Right lobe of liver (tissue), 6 donors: Measurements from ENCODE around the gene SOWAHA. TPM values are rescaled to one million over a fixed set of nuclear protein-coding genes. Genes with fewer than 3 reads are reported as not detected.

Experiments used
- ATAC-seq, 4 donors: fragments of 200-7000 bp; cut with Tn5 transposase; one replicate each; pipeline ENCODE4 v1.9.1; 2020; ENCODE audit warnings: mild to moderate bottlenecking in 4 of 4, moderate library complexity in 4 of 4
- DNase-seq, 3 donors: peaks; one replicate each; pipeline ENCODE4 v3.0.0-alpha.2; 2020
- H3K27ac ChIP-seq, 3 donors: fragments of 200-600 bp; one replicate each; pipeline ENCODE4 v1.8.0; 2022
- H3K27me3 ChIP-seq, 2 donors: fragments of 200-600 bp; one replicate each; pipeline ENCODE4 v1.8.0; 2022
- H3K36me3 ChIP-seq, 4 donors: fragments of 200-600 bp; sonication (generic) in 1 of 4; one replicate each; pipeline versions ENCODE4 v1.5.1 to v1.8.0; 2017 to 2022; ENCODE audit warnings: control low read depth in 1 of 4
- H3K4me1 ChIP-seq, 4 donors: fragments of 200-600 bp; sonication (generic) in 1 of 4; one replicate each; pipeline versions ENCODE4 v1.5.1 to v1.8.0; 2017 to 2022; ENCODE audit warnings: control low read depth in 1 of 4
- H3K4me3 ChIP-seq, 3 donors: fragments of 200-600 bp; one replicate each; pipeline ENCODE4 v1.8.0; 2022
- H3K9me3 ChIP-seq, 4 donors: fragments of 200-600 bp; sonication (generic) in 1 of 4; one replicate each; pipeline versions ENCODE4 v1.5.1 to v1.8.0; 2017 to 2022; ENCODE audit warnings: control low read depth in 1 of 4
- POLR2A ChIP-seq: fragments of 450-650 bp; IDR thresholded peaks from one replicate; pipeline ENCODE4 v1.6.1; 2017; ENCODE audit warnings: antibody characterized with exemption, mild to moderate bottlenecking
- WGBS: methylation state at CpG from one replicate; pipeline ENCODE4 v1.1.6; 2018; ENCODE audit warnings: low coverage, low lambda C conversion rate; ENCODE audit not compliant: insufficient coverage; ENCODE audit errors: missing lambda C conversion rate; 5-methylcytosine and 5-hydroxymethylcytosine counted together
- intact Hi-C, 2 donors: fragments of 100-400 bp; cut with DNase I; formaldehyde crosslinking; loops; one replicate each; pipeline versions ENCODE4 v1.11.2 to v1.14.1; 2022
- total RNA-seq, 6 experiments: library from RNA; depleted of rRNA in 2 of 6; stranded (reverse); fragments of >200 nt in 2 of 6; fragmentation: NEBNext Ultra II Directional in 3 of 6; extraction: Animal tissue kit (Norgen Biotek cat#: 25700) in 3 of 6; gene quantifications; one replicate each; pipeline versions ENCODE4 v1.1.0 to v1.2.4, GENCODE V29; 2016 to 2023
- TF ChIP-seq, protein P1 (sequence below), 4 donors: fragments of 200-600 bp in 3 of 4; fragments of 450-650 bp in 1 of 4; IDR thresholded peaks; one replicate each; pipeline versions ENCODE4 v1.5.1 to v1.8.0; 2016 to 2022; ENCODE audit warnings: antibody characterized with exemption in 4 of 4, mild to moderate bottlenecking in 2 of 4
- donor health status: DM: no; HTN: yes; CAD: no.
- donor health status: DM: no; HTN: no; CAD: no.
- donor health status: DM: no; HTN: no; CAD: no.
- donor health status: DM: no; HTN: yes; CAD: no.
- donor health status: DM: no; HTN: yes; CAD: no.

Gene SOWAHA
- total RNA-seq, 6 experiments from 2014 or later: 0.95 to 4.7 (median 1.4) TPM

- no peak overlapping the region for H3K4me3 ChIP-seq
- 29% methylated on average over 1 of the region's 1 CpG for whole genome bisulfite sequencing
- TF ChIP-seq, protein P1, sequence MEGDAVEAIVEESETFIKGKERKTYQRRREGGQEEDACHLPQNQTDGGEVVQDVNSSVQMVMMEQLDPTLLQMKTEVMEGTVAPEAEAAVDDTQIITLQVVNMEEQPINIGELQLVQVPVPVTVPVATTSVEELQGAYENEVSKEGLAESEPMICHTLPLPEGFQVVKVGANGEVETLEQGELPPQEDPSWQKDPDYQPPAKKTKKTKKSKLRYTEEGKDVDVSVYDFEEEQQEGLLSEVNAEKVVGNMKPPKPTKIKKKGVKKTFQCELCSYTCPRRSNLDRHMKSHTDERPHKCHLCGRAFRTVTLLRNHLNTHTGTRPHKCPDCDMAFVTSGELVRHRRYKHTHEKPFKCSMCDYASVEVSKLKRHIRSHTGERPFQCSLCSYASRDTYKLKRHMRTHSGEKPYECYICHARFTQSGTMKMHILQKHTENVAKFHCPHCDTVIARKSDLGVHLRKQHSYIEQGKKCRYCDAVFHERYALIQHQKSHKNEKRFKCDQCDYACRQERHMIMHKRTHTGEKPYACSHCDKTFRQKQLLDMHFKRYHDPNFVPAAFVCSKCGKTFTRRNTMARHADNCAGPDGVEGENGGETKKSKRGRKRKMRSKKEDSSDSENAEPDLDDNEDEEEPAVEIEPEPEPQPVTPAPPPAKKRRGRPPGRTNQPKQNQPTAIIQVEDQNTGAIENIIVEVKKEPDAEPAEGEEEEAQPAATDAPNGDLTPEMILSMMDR (IDR thresholded peaks at IDR 0.05): no peak
- TF ChIP-seq POLR2A: no peak
- peaks cover 0 to 43% (median 13%) of the 10 kb centered on the region in 4 donors for H3K4me1 ChIP-seq
- ATAC-seq (peak; percentile 28 to 45 (median 42)), DNase-seq (no peak)
- H3K27ac ChIP-seq: peak overlapping the region; percentile 37 to 81 (median 56)
- no peaks in the 10 kb centered on the region for H3K36me3 ChIP-seq
- no peaks in the 10 kb centered on the region for H3K9me3 ChIP-seq
- intact Hi-C loops: no loop called here
- H3K27me3 ChIP-seq: no peaks in the 10 kb centered on the region
These were observed 36.2 kb downstream of the SOWAHA start for GRCh38 chr5:132849347-132849746.

DNA sequence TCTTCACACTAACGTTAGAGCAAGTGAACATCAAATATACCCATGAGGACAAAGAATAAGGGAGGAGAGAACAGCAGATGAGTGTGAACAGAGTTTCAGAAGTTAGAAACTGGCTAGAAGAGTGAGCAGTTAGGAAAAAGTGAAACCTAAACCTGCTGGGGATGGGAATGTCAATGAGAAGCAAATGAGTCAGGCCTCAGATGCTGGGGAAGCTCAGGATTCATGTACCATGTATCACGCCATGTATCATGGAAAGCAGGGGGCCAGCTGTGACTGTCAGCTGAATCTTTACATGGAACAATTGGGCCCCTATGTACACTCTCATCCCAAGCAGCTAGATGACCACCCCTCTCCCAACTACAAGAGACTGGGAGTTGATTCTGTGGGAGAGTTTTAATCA lies 37.0 kb downstream of the SOWAHA start:
- Histone ChIP-seq H3K27me3 (no peaks in the 10 kb centered on the region), H3K36me3 (no peaks in the 10 kb centered on the region), H3K9me3 (no peaks in the 10 kb centered on the region), H3K4me3 (no peak overlapping the region), H3K4me1 (peaks cover 0 to 50% (median 14%) of the 10 kb centered on the region in 4 donors), H3K27ac (peak overlapping the region; percentile 37 to 81 (median 56))
- ATAC-seq (peak in 1 of 4 donors; percentile 41), DNase-seq (no peak)
- intact Hi-C loops: no loop called here
- TF ChIP-seq, protein P1 (IDR thresholded peaks at IDR 0.05): no peak
- no peak for TF ChIP-seq POLR2A
- 49% methylated on average over 2 of the region's 2 CpGs for WGBS

- H3K4me3 ChIP-seq: peak overlapping the region in 1 of 3 donors; percentile 8
- peak overlapping the region; percentile 64 to 79 (median 73) for H3K27ac ChIP-seq
- H3K36me3 ChIP-seq: no peaks in the 10 kb centered on the region
- peaks cover 0 to 52% (median 14%) of the 10 kb centered on the region in 4 donors for H3K4me1 ChIP-seq
- ATAC-seq: peak; percentile 87 to 93 (median 91)
- 24% methylated on average over 3 of the region's 3 CpGs for WGBS
- H3K27me3 ChIP-seq: no peaks in the 10 kb centered on the region
- peak in 1 of 3 donors; percentile 66 for DNase-seq
- no peaks in the 10 kb centered on the region for H3K9me3 ChIP-seq
- intact Hi-C loops: no loop called here
- TF ChIP-seq, protein P1 (IDR thresholded peaks at IDR 0.05): no peak
- peak; percentile 87 for TF ChIP-seq POLR2A
These were observed 40.2 kb downstream of the SOWAHA start for GRCh38 chr5:132853323-132853722.

GRCh38 chr5:132853790-132854189 lies 40.7 kb downstream of the SOWAHA start:
- Histone ChIP-seq H3K9me3 (no peaks in the 10 kb centered on the region), H3K4me3 (no peak overlapping the region), H3K36me3 (no peaks in the 10 kb centered on the region), H3K4me1 (peaks cover 0 to 49% (median 13%) of the 10 kb centered on the region in 4 donors), H3K27ac (peak overlapping the region; percentile 64 to 79 (median 73)), H3K27me3 (no peaks in the 10 kb centered on the region)
- ATAC-seq (peak; percentile 5 to 35 (median 16)), DNase-seq (no peak)
- 5% methylated on average over 1 of the region's 1 CpG for WGBS
- intact Hi-C loops: no loop called here
- no peak for TF ChIP-seq POLR2A
- TF ChIP-seq, protein P1 (IDR thresholded peaks at IDR 0.05): no peak
